Hair follicle dermal papilla cell (primary cell): ENCODE results near the gene ACTR1B. TPM values are rescaled to one million over a fixed set of nuclear protein-coding genes. Genes with fewer than 3 reads are reported as not detected.

Experiments used
- small RNA-seq: library from RNA; depleted of rRNA; stranded (forward); fragments of <200 nt; gene quantifications from one replicate; pipeline ENCODE3, GENCODE V24; 2012
- total RNA-seq: library from RNA; depleted of rRNA; stranded (reverse); fragments of >200 nt; gene quantifications from 2 replicates; pipeline ENCODE4 v1.2.3, GENCODE V29; 2012

The ACTR1B gene
- 44.8 and 59.9 TPM in 2 replicates for total RNA-seq

DNA sequence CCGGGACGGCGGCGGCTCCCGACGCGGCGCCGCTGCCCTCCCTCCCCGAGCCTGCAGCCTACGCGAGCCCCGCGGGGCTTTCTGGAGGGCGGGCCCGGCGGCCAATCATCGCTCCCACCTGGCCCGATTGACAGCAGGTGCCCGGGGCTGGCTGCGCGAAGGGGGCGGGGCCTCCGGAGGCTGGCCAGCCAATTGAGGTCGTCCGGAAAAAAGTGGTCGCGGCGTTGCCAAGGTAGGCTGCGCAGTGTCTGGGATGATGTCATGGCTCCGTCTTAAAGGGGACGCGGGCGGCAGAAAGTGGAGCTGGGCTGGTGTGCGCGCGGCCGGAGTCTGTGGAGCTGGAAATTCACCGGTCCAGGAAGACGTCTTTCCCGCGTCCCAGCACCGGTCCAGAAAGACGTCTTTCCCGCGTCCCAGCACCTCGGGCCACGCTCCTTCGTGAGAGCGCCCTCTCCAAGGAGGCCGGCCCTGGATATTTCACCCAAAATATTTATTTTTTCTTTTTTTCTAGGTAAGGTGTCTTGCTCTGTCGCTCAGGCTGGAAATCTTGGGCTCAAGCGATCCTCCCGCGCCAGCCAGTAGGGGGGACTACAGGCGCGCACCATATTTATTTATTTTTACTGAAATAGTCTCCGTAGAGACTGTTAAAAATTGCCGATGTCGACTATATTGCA is at the start of gene ACTR1B:
Gene ACTR1B (minus strand): TSS at position 83 of the 674 bp plus-strand sequence. CDS start 154 bp downstream, outside the sequence.

GRCh38 chr2:97669448-97669847 is 5.6 kb upstream of the ACTR1B start, which contains the start of gene C2orf92:
C2orf92 (plus strand) TSS chr2:97669713; CDS start chr2:97669789, 76 bp downstream.

DNA sequence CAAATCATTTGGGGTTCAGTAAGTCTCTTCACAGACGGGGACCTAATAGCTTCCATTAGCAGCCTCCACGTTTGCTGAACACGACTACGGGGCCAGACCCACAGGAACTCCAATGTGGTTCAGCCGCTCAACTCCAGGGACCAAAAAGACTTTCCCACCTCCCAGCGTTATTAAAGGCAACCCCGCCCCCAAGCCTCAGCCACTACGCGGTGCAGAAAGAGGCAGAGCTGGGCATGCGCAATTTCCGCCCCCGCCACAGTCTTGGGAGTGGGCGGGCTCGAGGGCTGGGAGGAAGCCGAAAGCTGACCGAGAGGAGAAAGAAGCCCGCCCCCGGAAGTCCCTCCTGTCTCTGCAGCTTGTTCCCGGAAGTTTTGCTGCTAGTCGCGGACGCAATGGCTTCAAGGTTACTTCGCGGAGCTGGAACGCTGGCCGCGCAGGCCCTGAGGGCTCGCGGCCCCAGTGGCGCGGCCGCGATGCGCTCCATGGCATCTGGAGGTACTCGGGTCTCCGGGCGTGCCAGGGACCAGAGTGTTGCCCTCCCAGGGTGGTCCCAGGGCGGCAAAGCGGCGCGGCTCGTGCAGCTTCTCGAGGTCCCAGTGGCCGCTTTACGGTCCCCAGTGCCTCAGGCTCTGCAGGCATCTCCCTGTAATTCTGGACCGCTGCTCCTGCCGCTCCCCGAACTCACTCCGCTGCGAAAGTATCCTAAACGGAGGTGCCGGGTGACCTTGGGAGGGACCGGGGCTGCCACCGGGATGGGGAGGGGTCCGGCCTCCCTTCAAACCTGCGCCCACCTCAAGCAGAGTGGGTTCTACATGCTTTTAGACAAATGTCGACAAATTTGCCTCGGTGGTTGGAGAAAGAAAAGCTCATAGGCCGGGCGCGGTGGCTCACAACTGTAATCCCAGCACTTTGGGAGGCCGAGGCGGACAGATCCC is 17.9 kb downstream of the ACTR1B start, which contains the start of gene COX5B:
Gene COX5B (plus strand): TSS at position 368 of the 935 bp plus-strand sequence. CDS start 25 bp downstream, at position 393.

Small RNA genes lying within 50 kb of the gene (small RNA-seq; reads per million reads assigned to genes)
- gene RNU4-8P: not detected

Other genes starting within 250 kb of the ACTR1B start
- gene ANKRD36B, start 74.2 kb downstream of the ACTR1B start, total RNA-seq: 26.6 and 38.8 TPM in 2 replicates
- 126 and 142 TPM in 2 replicates for gene COX5B, start 18.0 kb downstream of the ACTR1B start, total RNA-seq
- gene C2orf92, start 5.7 kb upstream of the ACTR1B start, total RNA-seq: 1.2 and 2.9 TPM in 2 replicates
- gene ZAP70, start 49.5 kb upstream of the ACTR1B start, total RNA-seq: not detected in 2 replicates